Measurements from ENCODE around the gene ITGA2B. TPM values are rescaled to one million over a fixed set of nuclear protein-coding genes. Genes with fewer than 3 reads are reported as not detected.
"Not testable (repeated sequence)": the region's sequence is repeated elsewhere in the genome, so short reads cannot be mapped to it uniquely, and the experiment has no call there.

ITGA2B gene
- total RNA-seq, 1 experiment from 2014 or later: 7.6 TPM

DNA sequence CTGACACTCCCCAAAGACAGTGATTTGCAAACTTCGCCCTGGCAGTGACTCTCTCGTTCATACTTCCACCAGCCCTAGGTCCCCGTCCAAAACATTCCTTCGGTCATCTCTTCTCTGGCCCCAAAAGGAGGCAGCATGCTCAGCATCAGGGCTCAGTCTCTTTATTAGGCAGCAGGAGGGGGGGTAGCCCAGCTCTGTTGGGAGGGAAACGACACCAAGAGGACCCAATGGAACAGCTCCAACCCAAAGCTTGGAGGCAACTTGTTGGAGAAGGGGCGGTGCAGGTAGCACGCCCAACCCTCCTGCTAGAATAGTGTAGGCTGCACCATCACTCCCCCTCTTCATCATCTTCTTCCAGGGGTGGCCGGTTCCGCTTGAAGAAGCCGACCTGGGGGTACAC, 17.4 kb downstream of the ITGA2B start:
- DNase-seq (ENCODE audit: extremely low read depth, low read depth): no peak

DNA sequence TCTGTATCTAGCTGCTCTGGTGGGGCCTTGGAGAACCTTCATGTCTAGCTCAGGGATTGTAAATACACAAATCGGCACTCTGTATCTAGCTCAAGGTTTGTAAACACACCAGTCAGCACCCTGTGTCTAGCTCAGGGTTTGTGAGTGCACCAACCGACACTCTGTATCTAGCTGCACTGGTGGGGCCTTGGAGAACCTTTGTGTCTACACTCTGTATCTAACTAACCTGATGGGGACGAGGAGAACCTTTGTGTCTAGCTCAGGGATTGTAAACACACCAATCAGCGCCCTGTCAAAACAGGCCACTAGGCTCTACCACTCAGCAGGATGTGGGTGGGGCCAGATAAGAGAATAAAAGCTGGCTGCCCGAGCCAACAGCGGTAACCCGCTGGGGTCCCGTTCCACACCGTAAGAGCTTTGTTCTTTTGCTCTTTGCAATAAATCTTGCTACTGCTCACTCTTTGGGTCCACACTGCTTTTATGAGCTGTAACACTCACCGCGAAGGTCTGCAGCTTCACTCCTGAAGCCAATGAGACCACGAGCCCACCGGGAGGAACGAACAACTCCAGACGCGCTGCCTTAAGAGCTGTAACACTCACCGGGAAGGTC, 19.9 kb downstream of the ITGA2B start:
- DNase-seq (ENCODE audit: extremely low read depth, low read depth): not testable (repeated sequence)

- not testable (repeated sequence) for DNase-seq (ENCODE audit: extremely low read depth, low read depth)
Observed at GRCh38 chr17:44368391-44369243, 20.8 kb downstream of the ITGA2B start.

DNA sequence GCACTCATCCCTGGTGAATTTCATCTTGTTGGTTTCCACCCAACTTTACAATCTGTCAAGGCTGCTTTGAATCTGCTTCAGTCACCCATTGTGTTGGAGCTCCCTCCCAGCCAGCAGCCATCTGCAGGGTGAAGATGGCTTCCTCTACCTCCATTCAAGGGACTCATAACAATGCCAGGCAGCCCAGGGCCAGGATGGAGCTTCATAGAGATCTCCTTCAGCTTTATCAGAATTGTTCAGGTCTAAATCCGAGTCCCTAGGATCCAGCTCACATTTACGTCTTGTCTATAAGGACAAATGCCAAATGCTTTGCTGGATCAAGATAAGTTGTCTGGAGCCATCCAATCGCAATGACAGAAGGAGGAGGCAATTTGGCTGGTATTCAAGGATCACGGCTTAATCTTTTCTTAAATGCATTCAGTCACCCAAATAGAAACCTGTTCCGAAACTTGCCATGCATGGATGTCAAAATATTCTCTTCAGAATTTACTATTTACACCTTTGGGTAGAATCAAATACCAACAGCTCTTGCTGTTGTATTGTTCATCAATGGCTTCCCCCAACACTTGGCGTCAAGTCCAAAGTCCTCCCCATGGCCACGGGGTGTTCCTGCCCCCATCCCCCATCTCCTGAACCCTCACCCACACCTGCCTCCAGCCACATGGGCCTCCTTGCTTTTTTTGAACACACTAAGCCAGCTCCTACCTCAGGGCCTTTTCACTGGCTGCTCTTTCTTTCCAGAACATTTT, 22.0 kb downstream of the ITGA2B start:
- DNase-seq (ENCODE audit: extremely low read depth, low read depth): no peak

DNA sequence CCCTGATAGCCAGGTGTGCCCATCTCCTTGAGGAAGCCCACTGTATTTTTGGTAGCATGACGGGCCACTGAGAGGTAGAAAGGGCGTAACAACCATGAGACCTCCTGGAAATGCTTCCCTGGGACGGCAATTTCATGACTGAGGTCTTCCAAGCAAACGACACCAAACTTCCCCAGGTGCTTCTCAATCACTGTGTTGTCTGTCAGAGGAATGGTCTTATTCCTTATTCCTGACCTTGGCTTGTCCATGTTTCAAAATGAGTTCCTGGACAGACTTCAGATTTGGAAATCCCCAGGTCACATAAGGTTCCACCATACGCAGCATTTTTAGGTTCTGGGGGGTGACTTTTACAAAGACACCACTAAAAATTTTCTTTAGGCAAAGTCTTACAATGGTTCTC, 24.4 kb downstream of the ITGA2B start:
- DNase-seq (ENCODE audit: extremely low read depth, low read depth): not testable (repeated sequence)

DNA sequence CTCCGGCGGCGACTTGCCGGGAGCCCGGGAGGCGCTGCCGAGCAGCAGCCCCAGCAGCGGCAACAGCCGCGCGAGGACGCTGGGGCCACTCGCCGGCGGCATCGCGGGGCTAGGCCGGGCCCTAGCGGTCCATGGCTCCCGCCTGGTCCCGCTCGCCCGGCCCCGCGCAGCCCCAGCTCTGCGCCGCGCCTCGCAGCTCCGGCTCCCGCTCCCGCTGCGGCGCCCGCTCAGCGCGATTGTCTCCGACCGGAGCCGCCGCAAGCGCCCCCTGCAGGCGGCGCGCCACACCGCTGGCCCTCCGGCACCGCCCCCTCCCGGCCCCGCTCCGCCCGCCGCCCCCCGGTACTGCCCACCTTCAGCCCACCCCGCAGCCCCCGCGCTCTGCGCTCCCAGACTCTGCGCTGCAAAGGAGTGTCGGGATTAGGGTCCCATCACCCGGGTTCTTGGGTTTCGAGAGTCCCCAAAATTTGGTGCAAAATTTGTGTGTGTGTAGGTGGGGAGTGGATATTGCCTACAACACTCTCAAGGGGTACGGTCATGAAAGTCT, 25.8 kb downstream of the ITGA2B start, which contains the start of gene FAM171A2:
TSS of gene FAM171A2 (minus strand) at position 241 of the 547 bp plus-strand sequence. CDS start at position 102, 139 bp downstream.
- DNase-seq (ENCODE audit: extremely low read depth, low read depth): peak; percentile 46

GRCh38 chr17:44362949-44363612, 26.4 kb downstream of the ITGA2B start:
- DNase-seq (ENCODE audit: extremely low read depth, low read depth): no peak

GRCh38 chr17:44362459-44362948, 26.9 kb downstream of the ITGA2B start:
- no peak for DNase-seq (ENCODE audit: extremely low read depth, low read depth)

DNA sequence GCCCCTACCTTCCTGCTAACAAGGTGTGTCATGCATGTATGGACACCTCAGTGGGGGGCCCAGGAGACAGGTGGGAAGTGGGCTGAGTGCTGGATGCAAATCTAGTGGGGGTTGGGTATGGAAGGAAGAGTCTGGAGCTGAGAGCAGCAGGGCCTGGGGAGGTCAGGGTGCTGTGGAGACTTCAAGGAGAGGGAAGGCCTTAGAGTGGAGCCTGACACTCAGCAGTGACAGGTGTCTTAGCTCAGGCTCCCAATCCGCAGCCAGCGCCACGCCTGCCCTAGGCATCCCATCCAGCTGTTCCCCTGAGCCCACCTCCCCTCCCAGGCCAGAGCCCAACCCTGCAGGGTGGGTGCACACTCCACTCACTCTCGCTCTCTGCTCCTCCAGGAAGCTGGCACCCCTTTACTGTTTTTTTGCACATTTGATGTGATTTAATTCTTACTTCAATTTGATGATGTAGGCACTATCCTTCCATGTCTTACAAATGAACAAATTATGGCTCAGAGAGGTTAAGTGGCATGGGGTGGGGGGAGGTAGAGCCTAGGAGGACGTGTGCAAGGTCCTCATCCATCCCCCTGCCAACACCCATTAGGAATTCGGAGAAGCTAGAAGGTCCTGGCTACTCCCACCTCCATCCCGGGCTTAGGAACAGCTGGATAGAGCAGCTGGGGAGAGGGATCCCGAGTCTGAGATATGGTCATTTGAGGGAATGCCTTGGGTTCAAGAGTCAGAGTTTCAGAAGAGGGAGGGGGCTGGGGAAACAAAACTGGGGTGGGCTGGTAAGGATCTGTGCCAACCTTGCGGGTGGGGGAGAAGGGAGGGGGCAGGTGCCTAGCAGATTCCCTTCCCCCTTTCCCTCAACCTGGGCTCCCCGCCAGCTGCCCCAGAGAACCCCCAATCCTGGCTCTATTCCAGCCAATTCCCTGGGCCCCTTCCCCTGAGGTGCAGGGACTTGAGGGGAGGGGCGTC, 27.9 kb downstream of the ITGA2B start:
- no peak for DNase-seq (ENCODE audit: extremely low read depth, low read depth)

DNA sequence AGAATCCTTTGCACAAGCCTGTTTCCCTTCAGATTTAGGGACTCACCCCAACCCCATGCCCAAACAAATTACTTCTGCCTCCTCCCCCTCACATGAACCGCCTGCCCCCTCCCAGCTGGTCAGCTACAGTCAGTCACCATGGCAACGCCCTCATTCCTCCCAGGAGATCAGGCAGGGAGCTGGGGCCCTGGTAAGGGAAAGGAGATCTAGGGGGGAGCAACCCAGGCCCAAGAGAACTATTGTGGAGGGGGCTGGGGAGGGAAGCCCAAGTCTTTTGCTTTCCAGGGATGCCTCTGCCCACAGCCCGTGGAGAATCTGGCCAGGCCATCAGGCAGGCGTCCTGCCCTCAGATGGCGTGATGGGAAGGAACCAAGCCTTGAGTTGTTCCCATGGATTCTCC, 28.6 kb downstream of the ITGA2B start:
- no peak for DNase-seq (ENCODE audit: extremely low read depth, low read depth)

DNA sequence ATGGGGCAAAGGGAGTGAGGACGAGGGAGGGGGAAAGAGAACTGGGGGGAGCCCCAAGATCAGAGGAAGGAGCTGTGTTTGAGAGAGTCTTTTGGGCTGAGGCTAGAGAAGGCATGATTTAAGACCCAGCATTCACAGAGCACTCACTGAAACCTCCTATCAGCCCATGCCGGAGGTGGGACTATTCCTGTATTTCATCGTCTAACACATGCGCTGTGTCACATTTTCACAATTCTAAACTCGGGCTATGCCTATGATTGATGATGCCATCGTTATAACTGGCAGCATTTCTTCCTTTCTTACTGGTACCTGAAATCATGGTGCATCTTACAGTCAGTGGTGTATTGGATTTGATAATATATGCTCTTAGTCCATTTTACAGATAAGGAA, 29.3 kb downstream of the ITGA2B start:
- no peak for DNase-seq (ENCODE audit: extremely low read depth, low read depth)

GRCh38 chr17:44359458-44360143, 29.8 kb downstream of the ITGA2B start:
- DNase-seq (ENCODE audit: extremely low read depth, low read depth): no peak

GRCh38 chr17:44359006-44359405, 30.4 kb downstream of the ITGA2B start:
- DNase-seq (ENCODE audit: extremely low read depth, low read depth): no peak

- no peak for DNase-seq (ENCODE audit: extremely low read depth, low read depth)
Observed at GRCh38 chr17:44358066-44358465, 31.4 kb downstream of the ITGA2B start.

- no peak for DNase-seq (ENCODE audit: extremely low read depth, low read depth)
Observed at GRCh38 chr17:44356241-44356640, 33.2 kb downstream of the ITGA2B start.

DNA sequence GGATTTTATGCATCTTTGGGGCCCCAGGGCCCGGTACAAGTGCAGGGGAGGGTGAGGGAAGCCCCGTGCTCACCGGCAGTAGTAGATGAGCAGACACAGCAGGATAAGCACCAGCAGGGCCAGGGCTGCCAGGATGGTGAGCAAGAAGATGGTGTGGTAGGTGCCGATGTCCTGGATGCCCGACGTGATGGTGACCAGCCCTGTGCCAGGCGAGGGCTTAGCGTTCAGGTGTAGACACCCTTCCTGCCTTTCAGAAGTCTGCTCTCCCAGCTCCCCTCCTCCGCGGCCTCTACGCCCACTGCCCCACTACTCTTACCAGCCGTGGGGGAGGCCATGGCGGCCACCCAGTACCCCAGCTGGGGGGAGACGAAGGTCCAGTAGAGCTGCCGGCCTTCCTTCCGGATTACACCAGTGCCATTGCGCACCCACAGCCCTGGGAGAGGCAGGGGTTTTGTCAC, 33.8 kb downstream of the ITGA2B start:
- no peak for DNase-seq (ENCODE audit: extremely low read depth, low read depth)

- no peak for DNase-seq (ENCODE audit: extremely low read depth, low read depth)
Observed at GRCh38 chr17:44354582-44355561, 34.6 kb downstream of the ITGA2B start.
